HUES6 (cell line): ENCODE data around the gene ARFGEF2.
"Not testable (repeated sequence)": the region's sequence is repeated elsewhere in the genome, so short reads cannot be mapped to it uniquely, and the experiment has no call there.

ENCODE experiments used
- H3K27ac ChIP-seq: 2 replicates; pipeline ENCODE4 v1.7.0; 2013; ENCODE audit warnings: low read depth, mild to moderate bottlenecking, low read length, inconsistent platforms
- H3K27me3 ChIP-seq: 2 replicates; pipeline ENCODE4 v1.6.1; 2013; ENCODE audit warnings: low read length; ENCODE audit not compliant: control insufficient read depth, insufficient read depth
- H3K36me3 ChIP-seq: 2 replicates; pipeline ENCODE4 v1.6.1; 2013; ENCODE audit warnings: low read length; ENCODE audit not compliant: control insufficient read depth, insufficient read depth
- H3K4me1 ChIP-seq: 2 replicates; pipeline ENCODE4 v1.6.1; 2013; ENCODE audit warnings: low read length; ENCODE audit not compliant: control insufficient read depth, insufficient read depth
- H3K4me3 ChIP-seq: 2 replicates; pipeline ENCODE4 v1.5.1; 2013; ENCODE audit warnings: low read depth, low read length
- H3K9ac ChIP-seq: one replicate; pipeline ENCODE4 v1.6.1; 2013; ENCODE audit warnings: mild to moderate bottlenecking, low read length
- H3K9me3 ChIP-seq: 2 replicates; pipeline ENCODE4 v1.6.1; 2013; ENCODE audit warnings: low read depth, low read length; ENCODE audit not compliant: control insufficient read depth, insufficient read depth

Gene ARFGEF2

GRCh38 chr20:48930035-48930434, 8.5 kb downstream of the ARFGEF2 start:
- no peak overlapping the region for H3K9ac ChIP-seq

GRCh38 chr20:48930878-48931277, 9.4 kb downstream of the ARFGEF2 start:
- Histone ChIP-seq H3K27me3 (no peaks in the 10 kb centered on the region), H3K27ac (no peak overlapping the region), H3K9ac (no peak overlapping the region), H3K4me1 (peaks cover 11% of the 10 kb centered on the region; the same call in 1 of the 2 replicates), H3K36me3 (no peaks in the 10 kb centered on the region), H3K9me3 (no peaks in the 10 kb centered on the region), H3K4me3 (no peak overlapping the region)

More at GRCh38 chr20:48930035-48930434, 8.5 kb downstream of the ARFGEF2 start:
- H3K27me3 ChIP-seq, result no peaks in the 10 kb centered on the region
- no peaks in the 10 kb centered on the region for H3K9me3 ChIP-seq
- no peak overlapping the region for H3K27ac ChIP-seq
- H3K4me3 ChIP-seq, result no peak overlapping the region
- no peaks in the 10 kb centered on the region for H3K36me3 ChIP-seq
- peaks cover 11% of the 10 kb centered on the region; the same call in 1 of the 2 replicates for H3K4me1 ChIP-seq

- H3K27me3 ChIP-seq, result no peaks in the 10 kb centered on the region
- no peak overlapping the region for H3K27ac ChIP-seq
- H3K36me3 ChIP-seq, result no peaks in the 10 kb centered on the region
- no peak overlapping the region for H3K9ac ChIP-seq
- H3K4me1 ChIP-seq, result peaks cover 11% of the 10 kb centered on the region; the same call in 1 of the 2 replicates
- H3K9me3 ChIP-seq, result no peaks in the 10 kb centered on the region
- no peak overlapping the region for H3K4me3 ChIP-seq
Measured at GRCh38 chr20:48931527-48932374, 10.2 kb downstream of the ARFGEF2 start.

- Histone ChIP-seq H3K27me3 (no peaks in the 10 kb centered on the region), H3K4me3 (no peak overlapping the region), H3K4me1 (peaks cover 11% of the 10 kb centered on the region; the same call in 1 of the 2 replicates), H3K27ac (no peak overlapping the region), H3K9ac (no peak overlapping the region), H3K36me3 (no peaks in the 10 kb centered on the region), H3K9me3 (no peaks in the 10 kb centered on the region)
Measured at GRCh38 chr20:48932375-48932941, 10.9 kb downstream of the ARFGEF2 start.

- no peaks in the 10 kb centered on the region for H3K27me3 ChIP-seq
- H3K4me1 ChIP-seq, result peaks cover 11% of the 10 kb centered on the region; the same call in 1 of the 2 replicates
- no peaks in the 10 kb centered on the region for H3K36me3 ChIP-seq
- H3K4me3 ChIP-seq, result no peak overlapping the region
- no peak overlapping the region for H3K9ac ChIP-seq
- no peaks in the 10 kb centered on the region for H3K9me3 ChIP-seq
- no peak overlapping the region for H3K27ac ChIP-seq
Measured at GRCh38 chr20:48933017-48933766, 11.7 kb downstream of the ARFGEF2 start.

GRCh38 chr20:48934273-48934877, 12.9 kb downstream of the ARFGEF2 start:
- not testable (repeated sequence) for H3K36me3 ChIP-seq, H3K4me3 ChIP-seq, H3K9ac ChIP-seq, H3K27ac ChIP-seq, H3K9me3 ChIP-seq, H3K27me3 ChIP-seq
- peaks cover 11% of the 10 kb centered on the region; the same call in 1 of the 2 replicates for H3K4me1 ChIP-seq

- not testable (repeated sequence) for H3K9me3 ChIP-seq, H3K36me3 ChIP-seq, H3K4me3 ChIP-seq, H3K9ac ChIP-seq, H3K27me3 ChIP-seq, H3K27ac ChIP-seq
- peaks cover 11% of the 10 kb centered on the region; the same call in 1 of the 2 replicates for H3K4me1 ChIP-seq
Measured at GRCh38 chr20:48934966-48935365, 13.5 kb downstream of the ARFGEF2 start.

GRCh38 chr20:48936178-48936577, 14.7 kb downstream of the ARFGEF2 start:
- not testable (repeated sequence) for H3K4me3 ChIP-seq, H3K27ac ChIP-seq, H3K9me3 ChIP-seq, H3K36me3 ChIP-seq, H3K9ac ChIP-seq, H3K27me3 ChIP-seq
- peaks cover 12% of the 10 kb centered on the region; the same call in 1 of the 2 replicates for H3K4me1 ChIP-seq

GRCh38 chr20:48937674-48938073, 16.2 kb downstream of the ARFGEF2 start:
- Histone ChIP-seq H3K27ac (no peak overlapping the region), H3K36me3 (peaks cover 11% of the 10 kb centered on the region), H3K4me1 (peaks cover 9% of the 10 kb centered on the region; the same call in 1 of the 2 replicates), H3K9ac (no peak overlapping the region), H3K9me3 (no peaks in the 10 kb centered on the region), H3K27me3 (no peaks in the 10 kb centered on the region), H3K4me3 (no peak overlapping the region)

GRCh38 chr20:48938670-48939069, 17.2 kb downstream of the ARFGEF2 start:
- Histone ChIP-seq H3K9me3 (no peaks in the 10 kb centered on the region), H3K4me3 (no peak overlapping the region), H3K9ac (no peak overlapping the region), H3K27ac (no peak overlapping the region), H3K4me1 (0 out of 2 replicates have a peak, but pooled peaks cover 3% of the 10 kb centered on the region), H3K27me3 (no peaks in the 10 kb centered on the region), H3K36me3 (peaks cover 18% of the 10 kb centered on the region)
